Measurements from ENCODE around the gene C11orf58.

DNA sequence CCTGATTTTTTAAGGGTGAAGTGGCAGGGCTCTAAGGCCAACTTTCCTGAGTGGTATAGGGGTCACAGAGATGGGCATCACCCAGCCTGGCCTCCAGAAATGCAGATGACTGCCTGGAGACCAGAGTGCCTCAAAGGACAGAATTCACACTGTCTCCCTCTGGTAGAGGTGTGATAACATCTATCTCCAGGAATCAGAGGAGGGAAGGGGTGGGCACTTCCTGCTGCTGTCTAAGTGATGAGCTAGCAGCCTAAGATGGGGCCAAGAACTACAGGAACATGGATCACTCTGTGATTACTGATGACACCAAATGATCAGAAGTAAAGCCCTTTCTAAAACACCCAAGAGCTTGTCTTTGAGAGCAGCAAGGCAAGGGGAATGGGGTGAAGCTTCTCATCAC, 61.9 kb downstream of the C11orf58 start:
- no peak for TF ChIP-seq EZH2 (IDR thresholded peaks at IDR 0.05; ENCODE audit: insufficient read depth, poor library complexity, severe bottlenecking)
- TF ChIP-seq EZH2phosphoT487 (IDR thresholded peaks at IDR 0.05; ENCODE audit: insufficient read depth, low read depth), result no peak

All from GM23248 (cell line).